DND-41 (cell line): ENCODE results near the gene PAK1.

Experiments
- ATAC-seq: fragments of 200-7000 bp; cut with Tn5 transposase; 3 replicates; pipeline ENCODE4 v1.9.1; 2021; ENCODE audit warnings: low read depth; ENCODE audit not compliant: insufficient read depth
- DNase-seq: peaks from one replicate; pipeline ENCODE4 v3.0.0-alpha.2; 2020
- H2AFZ ChIP-seq: 2 replicates; pipeline ENCODE4 v1.6.0; 2012; ENCODE audit warnings: low read depth, low read length
- H3K27ac ChIP-seq: 2 replicates; pipeline ENCODE4 v1.5.1; 2012; ENCODE audit warnings: low read length, inconsistent platforms
- H3K27me3 ChIP-seq: fragments of 200-600 bp; sonication (generic); 2 replicates; pipeline ENCODE4 v1.6.0; 2012; ENCODE audit warnings: low read length, mild to moderate bottlenecking, inconsistent platforms; ENCODE audit not compliant: insufficient read depth, poor library complexity
- H3K36me3 ChIP-seq: 2 replicates; pipeline ENCODE4 v1.5.1; 2012; ENCODE audit warnings: low read length, inconsistent platforms; ENCODE audit not compliant: insufficient read depth
- H3K4me1 ChIP-seq: 2 replicates; pipeline ENCODE4 v1.5.1; 2012; ENCODE audit warnings: mild to moderate bottlenecking, low read length; ENCODE audit not compliant: insufficient read depth
- H3K4me2 ChIP-seq: 2 replicates; pipeline ENCODE4 v1.6.0; 2012; ENCODE audit warnings: mild to moderate bottlenecking, moderate library complexity, low read length, inconsistent platforms; ENCODE audit not compliant: insufficient read depth
- H3K4me3 ChIP-seq, 2 experiments: fragments of 200-600 bp in 1 of 2; shearing (Covaris generic) in 1 of 2; 2 replicates each; pipeline ENCODE4 v1.5.1; 2012 to 2016; ENCODE audit warnings: inconsistent platforms in 2 of 2, low read length in 2 of 2, mild to moderate bottlenecking in 2 of 2, low read depth in 1 of 2, moderate library complexity in 1 of 2
- H3K79me2 ChIP-seq: 2 replicates; pipeline ENCODE4 v1.6.0; 2012; ENCODE audit warnings: low read length, inconsistent platforms; ENCODE audit not compliant: insufficient read depth
- H3K9ac ChIP-seq: 2 replicates; pipeline ENCODE4 v1.6.0; 2012; ENCODE audit warnings: low read depth, mild to moderate bottlenecking, inconsistent platforms, low read length, moderate library complexity
- H3K9me3 ChIP-seq: 2 replicates; pipeline ENCODE4 v1.5.1; 2012; ENCODE audit warnings: low read length, moderate library complexity, mild to moderate bottlenecking, inconsistent platforms; ENCODE audit not compliant: insufficient read depth, severe bottlenecking
- H4K20me1 ChIP-seq: 2 replicates; pipeline ENCODE4 v1.6.0; 2012; ENCODE audit warnings: low read length; ENCODE audit not compliant: insufficient read depth
- CTCF ChIP-seq: IDR thresholded peaks from 2 replicates; pipeline ENCODE4 v1.5.1; 2012; ENCODE audit warnings: borderline replicate concordance, low read length, moderate library complexity, mild to moderate bottlenecking; ENCODE audit not compliant: poor library complexity, severe bottlenecking; ENCODE audit errors: extremely low read depth
- EZH2 ChIP-seq: IDR thresholded peaks from 3 replicates; pipeline ENCODE4 v1.6.1; 2012; ENCODE audit warnings: borderline replicate concordance, low read depth, mild to moderate bottlenecking, moderate library complexity, low read length, inconsistent platforms; ENCODE audit not compliant: severe bottlenecking

Gene PAK1

GRCh38 chr11:77361184-77361583 is 112.7 kb downstream of the PAK1 start:
- DNase-seq (no peak), ATAC-seq (no peak)
- Histone ChIP-seq H3K9me3 (peaks cover 7% of the 10 kb centered on the region), H3K4me1 (no peaks in the 10 kb centered on the region), H3K27me3 (no peaks in the 10 kb centered on the region), H4K20me1 (no peaks in the 10 kb centered on the region), H3K36me3 (peaks cover 26% of the 10 kb centered on the region), H3K27ac (no peak overlapping the region), H3K4me3 (no peak overlapping the region), H3K4me2 (no peak overlapping the region), H3K9ac (no peak overlapping the region), H3K79me2 (no peaks in the 10 kb centered on the region), H2AFZ (no peak overlapping the region)
- no peak for TF ChIP-seq EZH2
- TF ChIP-seq CTCF = no peak

GRCh38 chr11:77359481-77359880 is 114.4 kb downstream of the PAK1 start:
- peaks cover under 1% of the 10 kb centered on the region for H3K9me3 ChIP-seq
- peaks cover 35% of the 10 kb centered on the region for H3K36me3 ChIP-seq
- no peak for TF ChIP-seq CTCF
- TF ChIP-seq EZH2 = no peak
- H3K27ac ChIP-seq = no peak overlapping the region
- H3K79me2 ChIP-seq = no peaks in the 10 kb centered on the region
- H4K20me1 ChIP-seq = no peaks in the 10 kb centered on the region
- H3K4me1 ChIP-seq = no peaks in the 10 kb centered on the region
- H3K9ac ChIP-seq = no peak overlapping the region
- DNase-seq = no peak
- no peaks in the 10 kb centered on the region for H3K27me3 ChIP-seq
- H3K4me2 ChIP-seq = no peak overlapping the region
- H3K4me3 ChIP-seq = no peak overlapping the region
- no peak overlapping the region for H2AFZ ChIP-seq
- no peak for ATAC-seq

GRCh38 chr11:77353131-77353530 is 120.8 kb downstream of the PAK1 start:
- DNase-seq (no peak), ATAC-seq (no peak)
- Histone ChIP-seq H3K4me1 (no peaks in the 10 kb centered on the region), H3K36me3 (peaks cover 45% of the 10 kb centered on the region), H3K4me2 (no peak overlapping the region), H3K9ac (no peak overlapping the region), H3K27ac (no peak overlapping the region), H4K20me1 (no peaks in the 10 kb centered on the region), H3K27me3 (no peaks in the 10 kb centered on the region), H3K79me2 (no peaks in the 10 kb centered on the region), H2AFZ (no peak overlapping the region), H3K4me3 (no peak overlapping the region), H3K9me3 (no peaks in the 10 kb centered on the region)
- TF ChIP-seq EZH2 (no peak), CTCF (no peak)
